Left cardiac atrium (tissue), 4 donors: ENCODE data around the gene SPNS2. TPM values are rescaled to one million over a fixed set of nuclear protein-coding genes. Genes with fewer than 3 reads are reported as not detected.
A peak's percentile ranks its signal among the peaks of the same experiment; 100 is the strongest.

Source experiments
- ATAC-seq, 2 donors: fragments of 200-7000 bp; cut with Tn5 transposase; one replicate each; pipeline ENCODE4 v1.9.1; 2020; ENCODE audit warnings: mild to moderate bottlenecking in 2 of 2, moderate library complexity in 2 of 2
- DNase-seq: peaks from one replicate; pipeline ENCODE4 v3.0.0-alpha.2; 2020
- intact Hi-C, 2 donors: fragments of 100-400 bp; cut with DNase I; formaldehyde crosslinking; loops; one replicate each; pipeline versions ENCODE4 v1.14.1 to v1.15.1; 2022 to 2023
- total RNA-seq, 2 donors: library from RNA; stranded (reverse); fragmentation: NEBNext Ultra II Directional; extraction: Animal tissue kit (Norgen Biotek cat#: 25700); gene quantifications; one replicate each; pipeline ENCODE4 v1.2.1, GENCODE V29; 2021
- donor health status: DM: no; HTN: yes; CAD: no.
- donor health status: DM: no; HTN: yes; CAD: no; lungs with severe emphysema.
- donor health status: DM: yes; HTN: yes; CAD: no.
- donor health status: Dilated cardiomyopathy.

SPNS2 gene
- total RNA-seq, 2 donors from 2014 or later, result 14.2 to 23.4 TPM

- ATAC-seq (peak; percentile 17 to 32), DNase-seq (no peak)
- intact Hi-C loops, result loop anchor here in 1 of 2 donors (10.0 kb wide), 1 partner anchor 75 kb away; no protein-coding TSS in a partner anchor
Observed at GRCh38 chr17:4499431-4500190, 930 bp downstream of the SPNS2 start.

DNA sequence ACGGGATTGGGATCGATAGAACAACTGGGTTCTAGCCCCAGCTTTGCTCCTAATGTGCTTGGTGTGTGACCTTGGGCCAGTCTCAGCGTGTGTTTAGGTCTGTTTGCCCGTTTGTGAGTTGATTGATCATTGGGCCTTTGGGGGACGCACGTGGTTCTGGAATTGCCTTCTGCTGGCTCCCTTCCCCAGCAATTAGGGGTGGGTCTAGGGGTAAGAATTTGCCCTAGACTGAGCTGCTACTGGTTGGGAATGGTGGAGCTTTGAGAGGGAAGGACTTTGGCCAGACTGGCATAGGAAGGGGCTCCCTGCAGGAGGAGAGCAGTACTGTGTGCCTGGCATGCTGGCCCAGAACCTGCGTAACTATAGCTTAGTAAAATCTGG is 1.5 kb downstream of the SPNS2 start:
- intact Hi-C loops, result loop anchor here in 1 of 2 donors (10.0 kb wide), 1 partner anchor 75 kb away; no protein-coding TSS in a partner anchor
- DNase-seq, result no peak
- ATAC-seq, result no peak

DNA sequence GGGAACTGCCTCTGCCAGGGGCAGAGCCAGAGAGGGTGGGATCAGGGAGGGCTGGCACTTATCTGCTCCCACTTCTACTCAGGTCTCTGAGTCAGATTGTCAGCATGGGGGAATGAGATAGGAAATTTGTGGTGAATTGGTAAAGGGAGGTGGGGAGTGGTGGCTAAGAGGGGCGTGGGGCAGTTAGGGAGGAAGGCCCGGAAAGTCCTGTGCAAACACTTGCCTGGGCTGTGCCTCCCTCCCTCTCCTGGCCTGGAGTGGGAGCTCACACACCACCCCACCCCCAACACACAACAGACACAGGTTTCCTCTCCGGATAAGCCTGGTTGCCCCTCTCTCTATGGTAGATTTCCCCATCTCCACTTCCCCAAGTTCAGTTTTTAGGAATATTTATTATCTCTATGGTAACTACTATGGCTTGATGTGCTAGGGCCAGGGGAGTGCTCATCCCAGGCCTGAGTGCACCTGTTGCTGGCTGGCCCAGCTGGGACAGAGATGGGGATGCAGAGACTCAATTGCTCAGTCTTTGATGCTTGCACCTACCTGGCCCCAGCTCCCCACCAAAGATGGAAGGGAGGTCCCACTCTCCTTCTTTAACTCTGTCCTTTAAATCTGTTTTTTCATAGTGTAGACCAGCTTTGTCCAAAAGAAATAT is 2.7 kb downstream of the SPNS2 start:
- ATAC-seq (no peak), DNase-seq (no peak)
- intact Hi-C loops, result loop anchor here in 1 of 2 donors (10.0 kb wide), 1 partner anchor 77 kb away; no protein-coding TSS in a partner anchor

- DNase-seq (no peak), ATAC-seq (no peak)
- intact Hi-C loops, result loop anchor here in 1 of 2 donors (10.0 kb wide), 1 partner anchor 78 kb away; no protein-coding TSS in a partner anchor
Observed at GRCh38 chr17:4502466-4503154, 3.9 kb downstream of the SPNS2 start.

GRCh38 chr17:4503283-4504025 is 4.8 kb downstream of the SPNS2 start:
- DNase-seq, result no peak
- intact Hi-C loops, result loop anchor here in 1 of 2 donors (10.0 kb wide), 1 partner anchor 79 kb away; no protein-coding TSS in a partner anchor
- no peak for ATAC-seq

- ATAC-seq (no peak), DNase-seq (no peak)
- intact Hi-C loops, result loop anchor here in 1 of 2 donors (10.0 kb wide), 1 partner anchor 79 kb away; no protein-coding TSS in a partner anchor
Observed at GRCh38 chr17:4504188-4504587, 5.5 kb downstream of the SPNS2 start.

DNA sequence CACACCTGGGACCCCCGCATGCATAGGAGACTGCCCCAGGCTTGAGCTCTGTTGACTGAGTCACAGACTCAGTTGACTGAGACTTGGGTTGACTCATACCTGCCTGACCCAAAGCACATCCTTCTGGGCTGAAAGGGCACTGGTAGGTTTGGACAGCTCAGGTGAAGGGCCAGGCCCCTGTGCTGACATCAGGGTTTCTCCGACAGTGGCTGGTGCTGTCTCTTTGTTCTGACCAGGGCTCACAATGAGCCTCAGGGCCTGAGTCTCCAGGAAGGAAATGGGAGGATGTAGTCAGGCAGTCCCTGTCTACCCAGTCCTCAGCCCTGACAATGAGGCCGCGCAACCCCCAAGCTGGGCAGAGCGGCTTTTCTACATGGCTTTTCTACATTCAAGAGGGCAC is 6.5 kb downstream of the SPNS2 start:
- peak in 1 of 2 donors; percentile 7 for ATAC-seq
- intact Hi-C loops, result loop anchor here in 1 of 2 donors (10.0 kb wide), 1 partner anchor 80 kb away; no protein-coding TSS in a partner anchor
- DNase-seq, result no peak

GRCh38 chr17:4506175-4506813 is 7.6 kb downstream of the SPNS2 start:
- intact Hi-C loops, result loop anchor here in 1 of 2 donors (10.0 kb wide), 1 partner anchor 81 kb away; no protein-coding TSS in a partner anchor
- no peak for ATAC-seq
- DNase-seq, result peak; percentile 46

DNA sequence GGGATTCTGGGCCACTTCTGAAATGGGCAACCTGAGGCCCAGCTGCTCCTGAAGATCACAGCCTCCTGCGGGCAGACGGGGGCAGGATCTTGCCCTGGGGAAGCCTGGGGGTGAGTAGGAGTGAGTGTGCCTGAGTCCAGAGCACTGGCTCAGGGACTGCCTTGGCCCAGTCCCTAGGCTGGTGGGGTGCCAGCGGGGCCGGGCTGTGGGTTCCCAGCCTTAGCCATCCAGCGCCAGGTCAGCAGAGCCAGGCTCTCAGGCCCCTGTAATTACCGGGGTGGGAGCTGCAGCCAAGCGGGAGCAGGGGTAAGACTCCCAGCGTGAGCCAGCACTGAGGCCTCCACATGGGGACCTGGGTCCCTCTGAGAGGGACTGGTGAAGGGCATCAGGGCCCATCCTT is 8.2 kb downstream of the SPNS2 start:
- ATAC-seq, result peak in 1 of 2 donors; percentile 51
- no peak for DNase-seq
- intact Hi-C loops, result loop anchor here in 1 of 2 donors (10.0 kb wide), 1 partner anchor 82 kb away; no protein-coding TSS in a partner anchor

GRCh38 chr17:4507361-4508111 is 8.9 kb downstream of the SPNS2 start:
- intact Hi-C loops, result loop anchor here in 1 of 2 donors (10.0 kb wide), 1 partner anchor 83 kb away; no protein-coding TSS in a partner anchor
- ATAC-seq (peak in 1 of 2 donors; percentile 9), DNase-seq (no peak)

DNA sequence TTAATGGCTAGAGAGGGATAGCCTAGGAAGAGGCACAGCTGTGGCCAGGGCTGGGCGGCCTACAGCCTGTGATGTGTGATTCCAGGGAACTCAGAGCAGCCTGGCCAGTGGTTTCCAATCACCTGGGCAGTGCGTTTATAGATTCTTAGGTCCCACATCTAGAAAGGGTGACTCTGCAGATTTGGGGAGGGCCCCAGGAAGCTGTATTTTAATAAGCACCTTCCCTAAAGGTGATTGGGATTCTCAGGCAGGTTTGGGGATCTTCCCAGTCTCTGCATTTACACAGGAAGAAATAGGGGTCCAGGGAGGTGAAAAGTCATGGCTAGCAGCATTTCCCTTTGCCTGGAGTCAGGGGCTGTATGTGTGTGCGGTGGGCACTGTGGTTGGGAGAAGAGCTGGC is 9.5 kb downstream of the SPNS2 start:
- intact Hi-C loops, result loop anchor here in 1 of 2 donors (10.0 kb wide), 1 partner anchor 83 kb away; no protein-coding TSS in a partner anchor
- DNase-seq, result no peak

DNA sequence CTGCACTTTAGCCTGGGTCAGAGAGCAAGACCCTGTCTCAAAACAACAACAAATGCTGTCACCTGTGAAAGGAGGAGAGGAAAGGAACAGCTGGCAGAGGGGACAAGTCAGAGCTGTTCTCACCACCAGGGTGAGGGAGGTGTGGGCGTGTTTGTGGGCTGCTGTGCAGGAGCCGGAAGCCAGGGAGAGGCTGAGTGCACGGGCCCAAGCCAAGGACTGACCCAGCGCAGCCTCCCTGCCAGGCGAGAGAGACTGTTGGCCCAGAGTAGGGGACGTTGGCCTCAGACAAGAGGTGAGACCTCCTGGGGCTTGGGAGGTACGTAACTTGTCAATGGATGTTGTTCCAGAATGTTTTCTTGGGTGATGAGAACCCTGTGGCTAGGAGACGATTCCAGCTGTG is 10.7 kb downstream of the SPNS2 start:
- DNase-seq, result peak; percentile 65

More for the DNA sequence above, 9.5 kb downstream of the SPNS2 start:
- ATAC-seq, result no peak

GRCh38 chr17:4509923-4510617 is 11.4 kb downstream of the SPNS2 start:
- DNase-seq (peak; percentile 83), ATAC-seq (peak; percentile 28 to 56)
- intact Hi-C loops, result loop anchor here in 1 of 2 donors (10.0 kb wide), 1 partner anchor 85 kb away; no protein-coding TSS in a partner anchor

More for the DNA sequence above, 10.7 kb downstream of the SPNS2 start:
- peak; percentile 32 to 53 for ATAC-seq
- intact Hi-C loops, result loop anchor here in 1 of 2 donors (10.0 kb wide), 1 partner anchor 85 kb away; no protein-coding TSS in a partner anchor

DNA sequence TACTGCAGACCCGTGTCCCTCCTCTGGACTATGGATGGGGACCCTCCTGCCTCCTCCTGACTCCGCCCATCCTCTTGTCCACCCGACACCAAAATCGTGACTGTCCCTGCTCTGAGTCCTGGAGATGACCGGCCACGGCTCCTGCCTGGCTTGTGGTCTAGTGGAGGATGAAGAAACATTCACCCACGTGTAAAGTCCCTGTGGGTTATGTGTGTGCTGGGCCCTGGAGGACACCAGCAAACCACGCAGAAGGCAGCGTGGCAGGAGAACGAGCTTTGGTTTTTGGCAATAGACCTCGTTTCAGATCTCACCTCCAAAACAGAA is 11.9 kb downstream of the SPNS2 start:
- ATAC-seq (no peak), DNase-seq (no peak)
- intact Hi-C loops, result no loop called here

GRCh38 chr17:4511199-4511932 is 12.7 kb downstream of the SPNS2 start:
- DNase-seq, result no peak
- ATAC-seq, result no peak
- intact Hi-C loops, result no loop called here
